Parathyroid adenoma (tissue), 2 donors: ENCODE data around the gene RBMS1.

Experiments used
- H2AFZ ChIP-seq: fragments of 300-600 bp; sonication (generic); one replicate; pipeline ENCODE4 v1.7.0; 2017; ENCODE audit warnings: antibody characterized with exemption, mild to moderate bottlenecking
- H3K27ac ChIP-seq: fragments of 300-600 bp; sonication (generic); one replicate; pipeline ENCODE4 v1.7.0; 2017
- H3K27me3 ChIP-seq: fragments of 300-600 bp; sonication (generic); one replicate; pipeline ENCODE4 v1.7.0; 2017; ENCODE audit warnings: low read length; ENCODE audit not compliant: control insufficient read depth, insufficient read depth
- H3K36me3 ChIP-seq: fragments of 300-600 bp; sonication (generic); one replicate; pipeline ENCODE4 v1.7.0; 2017; ENCODE audit warnings: low read length; ENCODE audit not compliant: control insufficient read depth, insufficient read depth
- H3K4me1 ChIP-seq: fragments of 300-600 bp; sonication (generic); one replicate; pipeline ENCODE4 v1.7.0; 2017; ENCODE audit warnings: control low read depth
- H3K4me2 ChIP-seq: fragments of 300-600 bp; sonication (generic); one replicate; pipeline ENCODE4 v1.7.0; 2017; ENCODE audit warnings: low read length
- H3K4me3 ChIP-seq: fragments of 300-600 bp; sonication (generic); one replicate; pipeline ENCODE4 v1.7.0; 2017; ENCODE audit warnings: low read depth, low read length
- H3K79me2 ChIP-seq: fragments of 300-600 bp; sonication (generic); one replicate; pipeline ENCODE4 v1.7.0; 2017; ENCODE audit warnings: control low read depth
- H3K9ac ChIP-seq: fragments of 300-600 bp; sonication (generic); one replicate; pipeline ENCODE4 v1.7.0; 2017; ENCODE audit warnings: mild to moderate bottlenecking
- H3K9me3 ChIP-seq: fragments of 300-600 bp; sonication (generic); one replicate; pipeline ENCODE4 v1.7.0; 2017; ENCODE audit warnings: low read length; ENCODE audit not compliant: control insufficient read depth
- TF ChIP-seq, protein P1 (sequence below): fragments of 300-600 bp; sonication (generic); IDR thresholded peaks from one replicate; pipeline ENCODE4 v1.7.0; 2017; ENCODE audit warnings: antibody characterized with exemption, mild to moderate bottlenecking
- donor health status: primary hyperparathyroidism.

RBMS1 gene

DNA sequence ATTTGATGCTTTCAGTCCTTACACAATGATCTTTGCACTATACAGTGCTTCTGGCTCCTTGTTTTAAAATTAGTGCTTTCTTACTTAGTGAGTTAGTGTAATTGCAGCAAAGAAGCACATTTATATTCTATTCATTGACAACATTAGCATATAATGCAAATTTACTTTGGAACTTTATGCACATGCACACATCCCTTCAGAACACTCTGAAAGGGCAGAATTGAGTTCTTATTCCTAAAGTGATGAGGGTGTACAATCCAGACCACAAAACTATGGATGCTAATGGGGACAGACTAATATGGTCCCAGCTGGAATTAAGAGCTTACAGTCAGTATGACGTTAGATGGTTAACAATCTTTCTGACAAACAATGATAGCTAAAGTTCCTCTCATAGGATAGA is 127.1 kb downstream of the RBMS1 start:
- Histone ChIP-seq H3K27me3 (no peaks in the 10 kb centered on the region), H3K27ac (peak overlapping the region; percentile 13), H3K9me3 (no peaks in the 10 kb centered on the region), H3K4me3 (no peak overlapping the region), H2AFZ (no peak overlapping the region), H3K4me1 (peaks cover 77% of the 10 kb centered on the region), H3K9ac (no peak overlapping the region), H3K4me2 (no peak overlapping the region), H3K36me3 (no peaks in the 10 kb centered on the region), H3K79me2 (peaks cover 74% of the 10 kb centered on the region)
- TF ChIP-seq, protein P1, sequence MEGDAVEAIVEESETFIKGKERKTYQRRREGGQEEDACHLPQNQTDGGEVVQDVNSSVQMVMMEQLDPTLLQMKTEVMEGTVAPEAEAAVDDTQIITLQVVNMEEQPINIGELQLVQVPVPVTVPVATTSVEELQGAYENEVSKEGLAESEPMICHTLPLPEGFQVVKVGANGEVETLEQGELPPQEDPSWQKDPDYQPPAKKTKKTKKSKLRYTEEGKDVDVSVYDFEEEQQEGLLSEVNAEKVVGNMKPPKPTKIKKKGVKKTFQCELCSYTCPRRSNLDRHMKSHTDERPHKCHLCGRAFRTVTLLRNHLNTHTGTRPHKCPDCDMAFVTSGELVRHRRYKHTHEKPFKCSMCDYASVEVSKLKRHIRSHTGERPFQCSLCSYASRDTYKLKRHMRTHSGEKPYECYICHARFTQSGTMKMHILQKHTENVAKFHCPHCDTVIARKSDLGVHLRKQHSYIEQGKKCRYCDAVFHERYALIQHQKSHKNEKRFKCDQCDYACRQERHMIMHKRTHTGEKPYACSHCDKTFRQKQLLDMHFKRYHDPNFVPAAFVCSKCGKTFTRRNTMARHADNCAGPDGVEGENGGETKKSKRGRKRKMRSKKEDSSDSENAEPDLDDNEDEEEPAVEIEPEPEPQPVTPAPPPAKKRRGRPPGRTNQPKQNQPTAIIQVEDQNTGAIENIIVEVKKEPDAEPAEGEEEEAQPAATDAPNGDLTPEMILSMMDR: no peak

DNA sequence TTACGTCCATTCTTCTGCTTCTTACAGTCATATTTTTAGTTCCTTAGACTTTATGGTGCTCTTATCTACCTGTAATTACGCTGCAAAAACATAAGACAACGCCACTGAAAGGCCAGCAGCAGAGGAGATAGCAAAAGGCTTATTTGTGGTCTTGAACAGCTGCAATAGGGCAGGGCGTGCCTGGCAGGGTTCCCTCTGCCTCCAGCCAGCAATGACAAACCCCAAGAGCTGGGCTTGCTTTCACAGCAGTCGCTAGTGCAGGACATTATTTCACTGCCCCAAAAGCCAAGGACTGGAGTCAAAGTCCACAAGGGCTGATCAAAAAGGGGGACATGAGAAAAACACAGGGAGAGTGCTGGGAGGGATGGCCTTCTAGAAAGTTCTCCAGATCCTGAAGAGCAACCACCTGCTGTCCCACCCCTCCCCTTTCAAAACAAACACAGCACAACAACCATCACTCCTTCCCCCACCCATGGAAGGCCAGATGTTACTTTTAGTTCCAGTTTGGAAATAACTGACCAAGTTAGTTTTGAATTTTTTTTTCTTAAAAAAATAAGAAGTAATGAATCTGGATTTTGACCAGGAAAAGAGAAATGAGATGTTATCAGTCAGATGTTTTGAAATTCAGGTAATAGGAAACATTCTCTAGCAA is 127.8 kb downstream of the RBMS1 start:
- Histone ChIP-seq H3K36me3 (no peaks in the 10 kb centered on the region), H2AFZ (no peak overlapping the region), H3K27me3 (no peaks in the 10 kb centered on the region), H3K4me2 (no peak overlapping the region), H3K4me1 (peaks cover 74% of the 10 kb centered on the region), H3K79me2 (peaks cover 72% of the 10 kb centered on the region), H3K4me3 (no peak overlapping the region), H3K9me3 (no peaks in the 10 kb centered on the region), H3K9ac (no peak overlapping the region), H3K27ac (peak overlapping the region; percentile 13)
- TF ChIP-seq, protein P1: no peak

DNA sequence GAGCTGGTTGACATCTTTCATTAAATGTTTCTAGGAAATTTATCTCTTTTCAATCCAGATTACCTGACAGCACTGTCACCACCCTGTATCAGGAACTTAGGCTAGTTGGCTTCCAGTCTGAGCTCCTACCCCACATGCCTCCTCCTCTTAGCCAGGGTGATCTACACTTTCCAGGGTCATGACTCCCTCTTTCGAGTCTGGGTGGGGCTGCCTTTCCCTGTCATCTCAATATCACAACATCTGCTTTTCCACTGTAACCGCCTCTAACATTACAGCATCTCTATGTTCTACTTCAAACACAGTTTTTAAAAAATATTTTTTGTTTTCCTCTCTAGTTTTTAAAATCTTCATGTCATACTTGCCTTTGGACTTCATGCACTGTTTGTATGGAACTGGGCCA is 129.2 kb downstream of the RBMS1 start:
- Histone ChIP-seq H3K36me3 (no peaks in the 10 kb centered on the region), H3K4me2 (no peak overlapping the region), H3K79me2 (peaks cover 73% of the 10 kb centered on the region), H3K4me1 (peaks cover 64% of the 10 kb centered on the region), H3K9me3 (no peaks in the 10 kb centered on the region), H3K27me3 (no peaks in the 10 kb centered on the region), H2AFZ (no peak overlapping the region), H3K9ac (no peak overlapping the region), H3K4me3 (no peak overlapping the region), H3K27ac (peak overlapping the region; percentile 47)
- TF ChIP-seq, protein P1: no peak

DNA sequence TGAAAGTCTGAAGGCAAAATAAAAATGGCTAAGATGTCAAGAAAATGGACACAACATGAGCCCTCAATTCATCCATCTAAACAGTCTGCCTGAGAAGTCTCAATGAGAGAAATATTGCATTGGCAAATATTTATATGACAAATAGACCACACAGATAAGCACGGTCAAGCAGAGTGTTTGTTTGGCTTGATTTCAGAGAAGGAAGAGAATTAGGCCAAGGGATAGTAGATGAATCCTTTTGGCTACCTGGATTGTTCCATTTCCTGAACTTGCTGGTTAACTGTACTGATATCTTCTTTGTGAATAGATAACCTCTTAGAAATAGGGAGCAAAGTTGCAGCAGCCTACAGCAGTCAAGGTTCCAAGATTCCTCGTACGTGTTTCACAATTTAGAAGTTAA is 129.6 kb downstream of the RBMS1 start:
- Histone ChIP-seq H3K79me2 (peaks cover 73% of the 10 kb centered on the region), H3K4me1 (peaks cover 60% of the 10 kb centered on the region), H3K27ac (peak overlapping the region; percentile 47), H3K4me2 (no peak overlapping the region), H3K9ac (no peak overlapping the region), H3K36me3 (no peaks in the 10 kb centered on the region), H3K4me3 (no peak overlapping the region), H3K9me3 (no peaks in the 10 kb centered on the region), H2AFZ (no peak overlapping the region), H3K27me3 (no peaks in the 10 kb centered on the region)
- TF ChIP-seq, protein P1: no peak

DNA sequence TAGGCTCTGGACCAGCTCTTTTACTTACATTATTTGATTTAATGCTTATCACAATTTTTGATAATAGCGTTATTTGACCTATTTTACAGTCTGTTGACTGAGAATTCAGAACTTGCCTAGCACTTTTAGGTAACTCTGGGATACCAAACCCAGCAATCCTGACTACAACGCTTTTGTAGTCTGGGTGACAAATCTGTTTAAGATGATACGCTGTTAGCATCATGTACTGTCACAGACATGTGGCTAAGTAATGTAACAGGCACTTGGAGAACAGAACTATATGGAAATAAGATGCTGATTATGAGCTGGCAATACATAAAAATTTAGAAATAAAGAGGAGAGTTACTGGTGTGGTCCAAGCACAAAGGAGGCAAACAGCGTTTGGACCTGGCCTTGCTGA is 130.6 kb downstream of the RBMS1 start:
- Histone ChIP-seq H3K27ac (peak overlapping the region; percentile 13), H3K4me3 (no peak overlapping the region), H3K27me3 (no peaks in the 10 kb centered on the region), H3K36me3 (no peaks in the 10 kb centered on the region), H3K9me3 (no peaks in the 10 kb centered on the region), H2AFZ (no peak overlapping the region), H3K4me1 (peaks cover 54% of the 10 kb centered on the region), H3K4me2 (no peak overlapping the region), H3K9ac (no peak overlapping the region), H3K79me2 (peaks cover 70% of the 10 kb centered on the region)
- TF ChIP-seq, protein P1: no peak
